ENCODE results near the gene AMH.

The AMH gene

DNA sequence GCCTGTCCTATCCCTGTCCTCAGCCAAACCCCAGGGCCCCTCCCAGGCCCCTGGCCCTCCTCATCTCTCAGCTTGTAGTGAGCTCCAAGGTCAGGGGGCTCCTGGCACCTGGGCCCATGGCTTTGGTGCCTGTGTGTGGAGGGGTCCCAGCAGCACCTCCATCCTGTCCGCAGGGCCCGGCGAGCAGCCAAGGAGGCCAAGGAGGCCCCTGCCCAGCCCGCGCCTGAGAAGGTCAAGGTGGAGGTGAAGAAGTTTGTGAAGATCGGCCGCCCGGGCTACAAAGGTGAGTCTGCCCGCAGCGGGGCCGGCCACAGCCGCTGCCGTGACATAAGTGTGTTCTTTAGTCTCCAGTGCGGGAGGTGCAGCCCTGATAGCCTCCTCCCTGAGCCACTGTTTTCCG lies 3.9 kb upstream of the AMH start:
- TF ChIP-seq CTCF (IDR thresholded peaks at IDR 0.05), result no peak

GRCh38 chr19:2246014-2246620 lies 3.0 kb upstream of the AMH start:
- no peak for TF ChIP-seq CTCF (IDR thresholded peaks at IDR 0.05)

GRCh38 chr19:2246801-2247361 lies 2.2 kb upstream of the AMH start:
- TF ChIP-seq CTCF (IDR thresholded peaks at IDR 0.05), result no peak

- no peak for TF ChIP-seq CTCF (IDR thresholded peaks at IDR 0.05)
These were observed 1.6 kb upstream of the AMH start for GRCh38 chr19:2247433-2248101.

GRCh38 chr19:2248136-2249009 lies 750 bp upstream of the AMH start:
- TF ChIP-seq CTCF (IDR thresholded peaks at IDR 0.05), result no peak

GRCh38 chr19:2249880-2250765 lies 1.0 kb downstream of the AMH start:
- TF ChIP-seq CTCF (IDR thresholded peaks at IDR 0.05), result no peak

DNA sequence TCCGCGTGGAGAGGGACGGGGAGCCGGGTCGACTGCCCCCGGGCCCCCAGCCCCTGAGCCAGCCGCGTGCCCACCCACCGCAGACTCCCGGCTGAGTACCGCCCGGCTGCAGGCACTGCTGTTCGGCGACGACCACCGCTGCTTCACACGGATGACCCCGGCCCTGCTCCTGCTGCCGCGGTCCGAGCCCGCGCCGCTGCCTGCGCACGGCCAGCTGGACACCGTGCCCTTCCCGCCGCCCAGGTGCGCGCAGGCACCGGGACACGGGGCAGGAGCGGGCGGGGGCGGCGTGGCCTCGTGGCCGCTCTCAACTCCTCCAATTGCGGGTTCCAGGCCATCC lies 1.6 kb downstream of the AMH start:
- TF ChIP-seq CTCF (IDR thresholded peaks at IDR 0.05), result no peak
